Activated CD8-positive, alpha-beta memory T cell treated with anti-CD3 and anti-CD28 coated beads, Interleukin-2, amount 50 U/mL, for 24 hours (primary cell): ENCODE measurements around the gene GNPAT.

Experiments
- DNase-seq: peaks from one replicate; pipeline ENCODE4 v3.0.0-alpha.2; 2020; ENCODE audit errors: extremely low read depth

Gene GNPAT

GRCh38 chr1:231317306-231318014, 76.4 kb downstream of the GNPAT start:
- DNase-seq: no peak

- DNase-seq: no peak
Measured at GRCh38 chr1:231318015-231318355, 77.0 kb downstream of the GNPAT start.

DNA sequence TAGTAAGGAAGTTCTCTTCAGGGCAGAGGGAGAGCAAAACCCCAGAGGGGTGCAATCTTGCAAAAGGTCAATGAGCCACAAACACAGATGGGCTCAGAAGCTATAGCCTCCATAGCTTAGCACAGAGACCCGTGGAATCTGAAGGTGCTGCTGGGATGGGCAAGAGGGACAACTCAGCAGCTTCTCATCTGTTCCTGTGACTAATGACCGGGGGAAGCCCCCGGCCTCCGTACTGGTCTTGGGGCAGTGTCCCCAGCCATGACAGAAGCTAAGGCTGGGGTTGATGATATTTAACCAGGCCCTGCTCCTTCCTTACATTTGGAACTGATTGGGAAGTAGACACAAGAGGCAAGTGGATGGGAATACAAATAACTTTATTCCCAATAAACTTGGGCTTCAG, 77.6 kb downstream of the GNPAT start:
- no peak for DNase-seq

DNA sequence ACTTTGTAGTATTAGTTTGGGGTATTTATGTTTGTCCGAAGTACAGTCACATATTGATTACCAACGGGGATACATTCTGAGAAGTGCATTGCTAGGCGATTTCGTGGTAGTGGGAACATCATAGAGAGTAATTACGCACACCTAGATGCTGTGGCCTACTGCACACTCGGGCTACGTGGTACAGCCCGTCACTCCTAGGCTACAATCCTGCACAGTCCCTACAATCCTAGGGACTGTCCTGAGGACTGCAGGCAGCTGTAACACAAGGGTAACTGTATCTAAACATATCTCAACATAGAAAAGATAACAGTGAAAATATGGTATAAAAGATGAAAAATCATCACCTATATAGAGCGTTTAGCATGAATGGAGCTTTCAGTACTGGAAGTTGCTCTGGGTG, 78.1 kb downstream of the GNPAT start:
- no peak for DNase-seq

GRCh38 chr1:231322880-231323530, 82.0 kb downstream of the GNPAT start:
- DNase-seq: no peak

DNA sequence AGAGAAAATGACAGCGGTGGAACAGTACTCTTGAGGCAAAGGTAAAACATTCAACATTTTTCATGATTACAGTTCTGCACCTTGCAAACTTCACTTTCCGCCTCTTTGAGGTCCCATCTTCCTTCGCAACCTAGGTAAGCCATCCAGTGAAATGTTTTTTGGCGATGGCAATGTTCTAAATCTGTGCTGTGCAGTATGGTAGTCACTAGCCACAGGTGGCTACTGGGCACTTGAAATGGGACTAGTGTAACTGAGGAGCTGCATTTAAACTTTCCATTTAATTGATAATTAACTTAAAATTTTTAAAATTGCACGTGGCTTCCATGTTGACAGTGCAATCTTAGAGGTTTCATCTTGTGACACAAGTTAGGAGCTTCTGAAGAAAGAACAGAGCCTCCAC, 83.6 kb downstream of the GNPAT start:
- no peak for DNase-seq

DNA sequence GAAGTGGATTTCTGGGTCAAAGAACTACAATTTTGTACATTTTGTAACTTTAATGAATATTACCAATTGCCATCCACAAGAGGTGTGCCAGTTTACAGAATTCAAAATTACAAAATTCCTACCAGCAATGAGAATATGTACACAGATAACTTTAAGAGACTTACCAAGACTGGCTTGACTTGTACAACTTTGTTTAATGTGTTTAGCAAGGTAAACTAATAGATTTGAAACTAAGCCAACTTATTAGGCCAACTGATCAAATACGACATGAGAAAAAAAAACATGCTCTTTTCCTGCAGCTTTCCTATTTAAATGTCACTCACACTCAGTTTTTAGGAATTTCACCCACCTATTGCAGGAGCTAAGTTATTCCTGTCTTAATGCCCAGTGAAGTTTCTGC, 85.2 kb downstream of the GNPAT start:
- DNase-seq: no peak
